NCI-H1105 (cell line): ENCODE data around the gene APBA2.
"Not testable (repeated sequence)": the region's sequence is repeated elsewhere in the genome, so short reads cannot be mapped to it uniquely, and the experiment has no call there.

Experiments used
- DNase-seq: peaks from one replicate; lab custom pipeline; 2025; lab: John Stamatoyannopoulos, UW

APBA2 gene

GRCh38 chr15:28885630-28886430, at the start of gene APBA2:
Gene APBA2, plus strand, starts transcription at chr15:28885974. Its CDS starts 167,911 bp downstream, at chr15:29053885.
- no peak for DNase-seq

GRCh38 chr15:28840285-28840684, 45.5 kb upstream of the APBA2 start:
- not testable (repeated sequence) for DNase-seq

GRCh38 chr15:28842210-28842609, 43.6 kb upstream of the APBA2 start:
- DNase-seq = not testable (repeated sequence)

- DNase-seq = not testable (repeated sequence)
Measured at GRCh38 chr15:28843520-28843919, 42.3 kb upstream of the APBA2 start.

GRCh38 chr15:28844147-28844546, 41.6 kb upstream of the APBA2 start:
- DNase-seq = not testable (repeated sequence)

GRCh38 chr15:28847247-28847646, 38.5 kb upstream of the APBA2 start:
- not testable (repeated sequence) for DNase-seq

GRCh38 chr15:28847959-28848358, 37.8 kb upstream of the APBA2 start:
- not testable (repeated sequence) for DNase-seq

GRCh38 chr15:28848521-28848920, 37.3 kb upstream of the APBA2 start, which contains the start of gene GOLGA6L7:
Gene GOLGA6L7, minus strand, starts transcription at chr15:28848644. Its CDS starts 95 bp downstream, at chr15:28848549.
- DNase-seq = not testable (repeated sequence)

GRCh38 chr15:28849271-28849670, 36.5 kb upstream of the APBA2 start:
- DNase-seq = not testable (repeated sequence)

- DNase-seq = not testable (repeated sequence)
Measured at GRCh38 chr15:28849766-28850165, 36.0 kb upstream of the APBA2 start.

GRCh38 chr15:28853654-28854053, 32.1 kb upstream of the APBA2 start:
- not testable (repeated sequence) for DNase-seq

- DNase-seq = not testable (repeated sequence)
Measured at GRCh38 chr15:28854578-28854977, 31.2 kb upstream of the APBA2 start.

GRCh38 chr15:28861031-28861534, 24.7 kb upstream of the APBA2 start:
- DNase-seq = no peak

GRCh38 chr15:28861589-28862293, 24.0 kb upstream of the APBA2 start:
- DNase-seq = not testable (repeated sequence)

- no peak for DNase-seq
Measured at GRCh38 chr15:28868744-28869345, 16.9 kb upstream of the APBA2 start.

GRCh38 chr15:28871168-28871567, 14.6 kb upstream of the APBA2 start:
- DNase-seq = no peak

GRCh38 chr15:28873006-28873405, 12.8 kb upstream of the APBA2 start:
- DNase-seq = no peak

GRCh38 chr15:28873585-28874190, 12.1 kb upstream of the APBA2 start:
- no peak for DNase-seq

- no peak for DNase-seq
Measured at GRCh38 chr15:28875461-28876000, 10.2 kb upstream of the APBA2 start.

- no peak for DNase-seq
Measured at GRCh38 chr15:28876131-28876844, 9.5 kb upstream of the APBA2 start.

- no peak for DNase-seq
Measured at GRCh38 chr15:28876845-28877185, 9.0 kb upstream of the APBA2 start.
